ENCODE data around the gene SNRPD2.

- TF ChIP-seq POLR2A (IDR thresholded peaks at IDR 0.05) (no peak), CTCF (IDR thresholded peaks at IDR 0.05) (no peak)
Measured at GRCh38 chr19:45663800-45664199, 28.0 kb downstream of the SNRPD2 start.

Measured in vagina (tissue), 2 donors.